DLD1 (cell line): ENCODE data around the gene KIAA0040.
"Not testable (repeated sequence)": the region's sequence is repeated elsewhere in the genome, so short reads cannot be mapped to it uniquely, and the experiment has no call there.

Source experiments
- in situ Hi-C: cut with HindIII; loops from 2 replicates; pipeline ENCODE4 v1.10.0; 2017; ENCODE audit warnings: low sequenced_read_pairs

KIAA0040 gene

GRCh38 chr1:175108331-175108820 is 84.2 kb downstream of the KIAA0040 start:
- in situ Hi-C loops: not testable (repeated sequence)
